ENCODE measurements around the gene EPO.
A peak's percentile ranks its signal among the peaks of the same experiment; 100 is the strongest.

DNA sequence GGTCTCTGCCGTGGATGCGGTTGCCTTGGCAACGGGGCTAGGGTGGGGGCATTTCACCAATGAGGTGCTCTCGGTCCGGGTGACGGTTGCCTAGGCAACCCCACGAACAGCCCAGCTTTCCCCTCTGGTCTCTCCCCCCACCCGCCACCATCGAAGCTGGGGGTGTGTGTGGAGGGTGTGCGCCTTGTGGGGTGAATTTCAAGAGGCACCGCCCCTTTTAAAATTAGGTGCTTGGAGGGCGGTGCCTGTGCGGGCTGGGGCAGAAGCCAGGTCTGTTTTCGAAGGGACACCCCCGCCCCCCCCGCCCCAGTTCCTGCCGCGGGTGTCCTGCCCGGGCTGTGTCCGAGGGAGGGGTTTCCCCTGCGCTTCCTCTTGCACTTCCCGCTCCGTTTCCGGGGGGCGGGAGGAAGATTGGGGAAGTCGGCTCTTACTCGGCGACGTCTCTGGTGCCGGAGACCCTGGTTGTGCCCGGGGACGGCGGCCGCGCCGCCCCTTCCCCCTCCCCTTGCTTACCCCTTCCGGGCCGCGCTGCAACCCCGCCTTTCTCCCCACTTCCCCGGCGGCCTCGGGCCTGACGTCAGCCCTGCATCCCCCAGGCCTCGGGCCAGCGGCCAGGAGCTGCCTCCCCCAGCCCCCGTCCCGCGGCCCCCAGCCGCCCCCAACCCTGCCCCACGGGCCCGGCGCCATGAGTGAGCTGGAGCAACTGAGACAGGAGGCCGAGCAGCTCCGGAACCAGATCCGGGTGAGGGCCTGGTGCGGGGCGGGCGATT, 44.5 kb upstream of the EPO start:
- TF ChIP-seq, protein P1, sequence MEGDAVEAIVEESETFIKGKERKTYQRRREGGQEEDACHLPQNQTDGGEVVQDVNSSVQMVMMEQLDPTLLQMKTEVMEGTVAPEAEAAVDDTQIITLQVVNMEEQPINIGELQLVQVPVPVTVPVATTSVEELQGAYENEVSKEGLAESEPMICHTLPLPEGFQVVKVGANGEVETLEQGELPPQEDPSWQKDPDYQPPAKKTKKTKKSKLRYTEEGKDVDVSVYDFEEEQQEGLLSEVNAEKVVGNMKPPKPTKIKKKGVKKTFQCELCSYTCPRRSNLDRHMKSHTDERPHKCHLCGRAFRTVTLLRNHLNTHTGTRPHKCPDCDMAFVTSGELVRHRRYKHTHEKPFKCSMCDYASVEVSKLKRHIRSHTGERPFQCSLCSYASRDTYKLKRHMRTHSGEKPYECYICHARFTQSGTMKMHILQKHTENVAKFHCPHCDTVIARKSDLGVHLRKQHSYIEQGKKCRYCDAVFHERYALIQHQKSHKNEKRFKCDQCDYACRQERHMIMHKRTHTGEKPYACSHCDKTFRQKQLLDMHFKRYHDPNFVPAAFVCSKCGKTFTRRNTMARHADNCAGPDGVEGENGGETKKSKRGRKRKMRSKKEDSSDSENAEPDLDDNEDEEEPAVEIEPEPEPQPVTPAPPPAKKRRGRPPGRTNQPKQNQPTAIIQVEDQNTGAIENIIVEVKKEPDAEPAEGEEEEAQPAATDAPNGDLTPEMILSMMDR (IDR thresholded peaks at IDR 0.05) = no peak
- TF ChIP-seq POLR2A (IDR thresholded peaks at IDR 0.05) = peak in 2 of 3 donors; percentile 18 to 22

Data from body of pancreas (tissue), 4 donors.